Liver (tissue), 9 donors: Measurements from ENCODE around the gene AKR1C2. TPM values are rescaled to one million over a fixed set of nuclear protein-coding genes. Genes with fewer than 3 reads are reported as not detected.
"Not testable (repeated sequence)": the region's sequence is repeated elsewhere in the genome, so short reads cannot be mapped to it uniquely, and the experiment has no call there.

Experiments
- DNase-seq: peaks from one replicate; pipeline ENCODE4 v3.0.0-alpha.2; 2017; ENCODE audit warnings: low spot score
- H3K27ac ChIP-seq, 2 donors: one replicate each; pipeline ENCODE4 v1.7.0; 2013; ENCODE audit warnings: inconsistent platforms in 2 of 2, low read length in 2 of 2, control low read depth in 1 of 2, low read depth in 1 of 2, mild to moderate bottlenecking in 1 of 2
- H3K27me3 ChIP-seq, 4 donors: one replicate each; pipeline versions ENCODE4 v1.6.1 to v1.7.0; 2013; ENCODE audit warnings: low read length in 3 of 4, inconsistent platforms in 1 of 4, mild to moderate bottlenecking in 1 of 4, moderate library complexity in 1 of 4; ENCODE audit not compliant: control insufficient read depth in 4 of 4, insufficient read depth in 4 of 4
- H3K36me3 ChIP-seq, 4 donors: one replicate each; pipeline versions ENCODE4 v1.6.1 to v1.7.0; 2013; ENCODE audit warnings: low read length in 3 of 4, mild to moderate bottlenecking in 3 of 4, low read depth in 1 of 4, moderate library complexity in 1 of 4; ENCODE audit not compliant: control insufficient read depth in 4 of 4, insufficient read depth in 3 of 4
- H3K4me1 ChIP-seq, 4 donors: one replicate each; pipeline versions ENCODE4 v1.6.1 to v1.7.0; 2013; ENCODE audit warnings: low read length in 3 of 4, mild to moderate bottlenecking in 3 of 4, moderate library complexity in 1 of 4; ENCODE audit not compliant: control insufficient read depth in 4 of 4, insufficient read depth in 4 of 4
- H3K4me3 ChIP-seq, 3 donors: one replicate each; pipeline versions ENCODE4 v1.6.1 to v1.7.0; 2013; ENCODE audit warnings: low read length in 3 of 3, control low read depth in 1 of 3, low read depth in 1 of 3, mild to moderate bottlenecking in 1 of 3
- H3K9ac ChIP-seq, 2 donors: one replicate each; pipeline ENCODE4 v1.7.0; 2013; ENCODE audit warnings: low read length in 2 of 2, mild to moderate bottlenecking in 2 of 2, moderate library complexity in 2 of 2, control low read depth in 1 of 2, low read depth in 1 of 2
- H3K9me3 ChIP-seq, 4 donors: one replicate each; pipeline versions ENCODE4 v1.6.1 to v1.7.0; 2013; ENCODE audit warnings: low read length in 3 of 4; ENCODE audit not compliant: control insufficient read depth in 4 of 4
- FOXA1 ChIP-seq: IDR thresholded peaks from 2 replicates; pipeline ENCODE4 v1.6.1; 2016; ENCODE audit warnings: antibody characterized with exemption
- HNF4A ChIP-seq, 2 donors: conservative IDR thresholded peaks; 2 replicates each; pipeline ENCODE4 v1.6.1; 2016; ENCODE audit warnings: antibody characterized with exemption in 2 of 2, mild to moderate bottlenecking in 2 of 2
- HNF4G ChIP-seq: IDR thresholded peaks from 2 replicates; pipeline ENCODE4 v1.6.1; 2016; ENCODE audit warnings: antibody characterized with exemption
- JUND ChIP-seq, 2 donors: IDR thresholded peaks; 2 replicates each; pipeline ENCODE4 v1.6.1; 2016; ENCODE audit warnings: antibody characterized with exemption in 2 of 2
- NR2F2 ChIP-seq: IDR thresholded peaks from 2 replicates; pipeline ENCODE4 v1.6.1; 2016; ENCODE audit warnings: antibody characterized with exemption
- SP1 ChIP-seq: IDR thresholded peaks from 2 replicates; pipeline ENCODE4 v1.6.1; 2018; ENCODE audit warnings: antibody characterized with exemption, mild to moderate bottlenecking
- TAF1 ChIP-seq: conservative IDR thresholded peaks from 2 replicates; pipeline ENCODE4 v1.6.1; 2016; ENCODE audit warnings: antibody characterized with exemption, mild to moderate bottlenecking
- YY1 ChIP-seq: IDR thresholded peaks from 2 replicates; pipeline ENCODE4 v1.6.1; 2016; ENCODE audit warnings: antibody characterized with exemption, mild to moderate bottlenecking
- WGBS: extraction: QIAGEN DNeasy Blood & Tissue Kit; methylation state at CpG from one replicate; pipeline ENCODE4 v1.1.7; 2013; 5-methylcytosine and 5-hydroxymethylcytosine counted together
- polyA plus RNA-seq, 2 donors: library from polyadenylated mRNA; stranded (reverse) in 1 of 2; unstranded in 1 of 2; fragments of 200-250 nt in 1 of 2; fragments of >200 nt in 1 of 2; fragmentation: Nextera tagmentation in 1 of 2; extraction: Ambion mirVana in 1 of 2; gene quantifications; one replicate each; pipeline versions ENCODE4 v1.2.1 to v1.2.3, GENCODE V29; 2013 to 2015
- total RNA-seq, 2 donors: library from RNA; depleted of rRNA; stranded (reverse); fragments of >200 nt; gene quantifications; one replicate each; pipeline ENCODE4 v1.2.3, GENCODE V29; 2014
- TF ChIP-seq, protein P1 (sequence below): IDR thresholded peaks from 2 replicates; pipeline ENCODE4 v1.6.1; 2016; ENCODE audit warnings: antibody characterized with exemption, mild to moderate bottlenecking
- TF ChIP-seq, protein P2 (sequence below): fragments of 150-350 bp; IDR thresholded peaks from 2 replicates; pipeline ENCODE4 v1.5.1; 2017; ENCODE audit warnings: improper control_type of control experiment, low read depth, low read length; ENCODE audit not compliant: missing input control
- TF ChIP-seq, protein P3 (sequence below): IDR thresholded peaks from 2 replicates; pipeline ENCODE4 v1.6.1; 2016; ENCODE audit warnings: antibody characterized with exemption
- TF ChIP-seq, protein P4 (sequence below): IDR thresholded peaks from 2 replicates; pipeline ENCODE4 v1.6.1; 2016; ENCODE audit warnings: antibody characterized with exemption
- donor health status: healthy.
- donor health status: healthy.
- donor health status: healthy.
- donor health status: healthy.
- donor health status: healthy.

Gene AKR1C2
- 100 to 1,000 TPM in 1 of 2 donors, 10 to 100 TPM in 1; 63.8 to 129 TPM for total RNA-seq
- polyA plus RNA-seq = 100 to 1,000 TPM; 195 to 699 TPM

DNA sequence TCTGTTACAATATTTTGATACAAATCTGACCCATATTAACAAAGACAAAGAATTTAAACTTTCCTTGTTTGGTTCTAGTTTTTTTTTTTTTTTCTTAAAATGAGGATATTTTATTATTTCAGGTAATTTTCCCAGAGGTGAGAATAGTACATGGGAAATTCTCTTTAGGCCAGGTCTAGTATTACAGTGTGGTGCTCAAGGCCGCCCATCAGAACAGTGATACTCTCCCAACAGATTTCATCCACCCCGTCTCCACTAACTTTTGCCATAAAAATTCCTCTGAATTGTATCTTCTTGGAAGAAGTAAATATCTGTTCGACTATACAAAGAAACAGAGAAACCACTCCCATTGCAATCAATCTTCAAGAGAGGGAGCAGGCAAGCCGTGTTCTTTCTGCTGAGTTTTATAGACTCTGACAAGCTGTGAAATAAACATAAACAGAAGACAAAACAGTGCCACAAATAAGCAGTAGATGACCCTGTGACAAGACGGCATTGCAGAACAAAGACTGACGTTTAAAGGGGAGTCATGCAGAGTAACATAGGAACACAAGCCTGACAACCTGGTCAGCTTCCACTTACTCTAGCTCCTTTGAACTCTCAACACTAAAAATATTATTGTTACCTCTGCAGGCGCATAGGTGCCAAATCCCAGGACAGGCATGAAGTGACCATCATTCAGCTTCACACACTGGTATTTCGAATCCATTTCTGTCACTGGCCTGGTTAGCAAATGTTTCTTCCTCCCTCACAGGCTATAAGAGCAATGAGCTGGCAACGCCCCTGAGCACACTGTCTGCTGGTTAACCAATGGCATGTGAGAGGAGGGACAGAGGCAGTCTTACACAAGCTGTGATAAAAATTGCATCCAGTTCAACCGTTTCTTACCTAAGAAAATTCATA, at the start of gene AKR1C2:
TSS of gene AKR1C2 (minus strand) at position 731 of the 903 bp plus-strand sequence. CDS start at position 709, 22 bp downstream.
- H3K9ac ChIP-seq = peak within 1 kb of the TSS in 1 of 2 donors; percentile 68

DNA sequence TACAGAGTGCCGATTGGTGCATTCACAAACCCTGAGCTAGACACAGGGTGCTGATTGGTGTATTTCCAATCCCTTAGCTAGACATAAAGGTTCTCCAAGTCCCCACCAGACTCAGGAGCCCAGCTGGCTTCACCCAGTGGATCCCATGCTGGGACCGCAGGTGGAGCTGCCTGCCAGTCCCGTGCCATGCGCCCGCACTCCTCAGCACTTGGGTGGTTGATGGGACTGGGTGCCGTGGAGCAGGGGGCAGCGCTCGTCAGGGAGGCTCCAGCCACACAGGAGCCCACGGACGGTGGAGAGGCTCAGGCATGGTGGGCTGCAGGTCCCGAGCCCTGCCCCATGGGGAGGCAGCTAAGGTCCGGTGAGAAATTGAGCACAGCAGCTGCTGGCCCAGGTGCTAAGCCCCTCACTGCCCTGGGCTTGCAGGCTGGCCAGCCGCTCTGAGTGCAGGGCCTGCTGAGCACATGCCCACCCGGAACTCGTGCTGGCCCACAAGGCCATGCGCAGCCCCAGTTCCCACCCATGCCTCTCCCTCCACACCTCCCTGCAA, 49.4 kb upstream of the AKR1C2 start:
- DNase-seq, H3K27ac ChIP-seq, H3K9me3 ChIP-seq, H3K4me1 ChIP-seq, H3K27me3 ChIP-seq, H3K9ac ChIP-seq, H3K4me3 ChIP-seq, H3K36me3 ChIP-seq: not testable (repeated sequence)
- 92% methylated on average over 16 of the region's 16 CpGs for WGBS

More for the DNA sequence above, at the start of gene AKR1C2:
- H3K27ac ChIP-seq, H3K36me3 ChIP-seq, H3K27me3 ChIP-seq, DNase-seq, H3K9me3 ChIP-seq: not testable (repeated sequence)
- H3K4me3 ChIP-seq = peak within 1 kb of the TSS; percentile 11 to 74 (median 58)
- peaks cover 2 to 19% (median 8%) of the 10 kb centered on the region in 4 donors for H3K4me1 ChIP-seq
- peak; percentile 87 for TF ChIP-seq TAF1
- TF ChIP-seq, protein P1, sequence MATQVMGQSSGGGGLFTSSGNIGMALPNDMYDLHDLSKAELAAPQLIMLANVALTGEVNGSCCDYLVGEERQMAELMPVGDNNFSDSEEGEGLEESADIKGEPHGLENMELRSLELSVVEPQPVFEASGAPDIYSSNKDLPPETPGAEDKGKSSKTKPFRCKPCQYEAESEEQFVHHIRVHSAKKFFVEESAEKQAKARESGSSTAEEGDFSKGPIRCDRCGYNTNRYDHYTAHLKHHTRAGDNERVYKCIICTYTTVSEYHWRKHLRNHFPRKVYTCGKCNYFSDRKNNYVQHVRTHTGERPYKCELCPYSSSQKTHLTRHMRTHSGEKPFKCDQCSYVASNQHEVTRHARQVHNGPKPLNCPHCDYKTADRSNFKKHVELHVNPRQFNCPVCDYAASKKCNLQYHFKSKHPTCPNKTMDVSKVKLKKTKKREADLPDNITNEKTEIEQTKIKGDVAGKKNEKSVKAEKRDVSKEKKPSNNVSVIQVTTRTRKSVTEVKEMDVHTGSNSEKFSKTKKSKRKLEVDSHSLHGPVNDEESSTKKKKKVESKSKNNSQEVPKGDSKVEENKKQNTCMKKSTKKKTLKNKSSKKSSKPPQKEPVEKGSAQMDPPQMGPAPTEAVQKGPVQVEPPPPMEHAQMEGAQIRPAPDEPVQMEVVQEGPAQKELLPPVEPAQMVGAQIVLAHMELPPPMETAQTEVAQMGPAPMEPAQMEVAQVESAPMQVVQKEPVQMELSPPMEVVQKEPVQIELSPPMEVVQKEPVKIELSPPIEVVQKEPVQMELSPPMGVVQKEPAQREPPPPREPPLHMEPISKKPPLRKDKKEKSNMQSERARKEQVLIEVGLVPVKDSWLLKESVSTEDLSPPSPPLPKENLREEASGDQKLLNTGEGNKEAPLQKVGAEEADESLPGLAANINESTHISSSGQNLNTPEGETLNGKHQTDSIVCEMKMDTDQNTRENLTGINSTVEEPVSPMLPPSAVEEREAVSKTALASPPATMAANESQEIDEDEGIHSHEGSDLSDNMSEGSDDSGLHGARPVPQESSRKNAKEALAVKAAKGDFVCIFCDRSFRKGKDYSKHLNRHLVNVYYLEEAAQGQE = peak; percentile 89
- TF ChIP-seq YY1 = peak; percentile 31
- WGBS = 27% methylated on average over 8 of the region's 10 CpGs

DNA sequence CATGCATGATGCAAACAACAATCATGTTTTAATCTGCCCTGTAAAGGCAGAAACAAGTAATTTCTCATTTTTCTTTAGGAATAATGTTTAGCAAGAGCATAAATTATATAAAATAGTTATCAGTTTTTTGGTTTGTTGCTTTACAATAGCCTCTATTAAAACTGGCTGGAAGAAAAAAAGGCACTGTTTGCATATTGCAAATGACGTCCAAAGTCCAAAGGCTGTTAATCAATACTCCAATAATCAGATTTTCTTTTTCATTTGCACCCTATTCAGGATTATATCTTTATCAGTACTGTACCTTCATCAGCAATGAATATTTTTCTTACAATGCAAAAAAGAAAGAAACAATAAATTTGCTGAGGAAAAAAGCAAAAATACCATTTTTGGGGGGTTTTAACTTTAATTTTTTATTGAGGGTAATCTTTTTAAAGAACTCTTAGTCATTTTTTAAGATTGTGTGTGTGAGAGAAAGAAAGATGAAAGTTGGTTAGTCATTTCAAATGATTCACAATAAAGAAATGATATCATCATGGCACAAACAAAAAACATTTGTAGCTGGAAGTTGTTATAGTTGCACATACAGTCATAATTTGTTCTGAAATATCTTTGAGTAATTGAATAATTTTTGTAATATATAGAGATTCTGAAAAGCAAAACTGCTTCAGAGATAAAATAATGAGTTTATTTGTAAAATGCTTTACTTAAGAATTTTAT, 44.4 kb upstream of the AKR1C2 start:
- Histone ChIP-seq H3K27ac (no peak overlapping the region), H3K36me3 (no peaks in the 10 kb centered on the region), H3K9ac (no peak overlapping the region), H3K27me3 (no peaks in the 10 kb centered on the region), H3K4me3 (no peak overlapping the region), H3K9me3 (no peaks in the 10 kb centered on the region), H3K4me1 (peaks cover 8 to 28% (median 22%) of the 10 kb centered on the region in 4 donors)
- DNase-seq = no peak
- 31% methylated on average over 1 of the region's 1 CpG for WGBS
- no peak for TF ChIP-seq JUND (IDR thresholded peaks at IDR 0.05)
- TF ChIP-seq, protein P2, sequence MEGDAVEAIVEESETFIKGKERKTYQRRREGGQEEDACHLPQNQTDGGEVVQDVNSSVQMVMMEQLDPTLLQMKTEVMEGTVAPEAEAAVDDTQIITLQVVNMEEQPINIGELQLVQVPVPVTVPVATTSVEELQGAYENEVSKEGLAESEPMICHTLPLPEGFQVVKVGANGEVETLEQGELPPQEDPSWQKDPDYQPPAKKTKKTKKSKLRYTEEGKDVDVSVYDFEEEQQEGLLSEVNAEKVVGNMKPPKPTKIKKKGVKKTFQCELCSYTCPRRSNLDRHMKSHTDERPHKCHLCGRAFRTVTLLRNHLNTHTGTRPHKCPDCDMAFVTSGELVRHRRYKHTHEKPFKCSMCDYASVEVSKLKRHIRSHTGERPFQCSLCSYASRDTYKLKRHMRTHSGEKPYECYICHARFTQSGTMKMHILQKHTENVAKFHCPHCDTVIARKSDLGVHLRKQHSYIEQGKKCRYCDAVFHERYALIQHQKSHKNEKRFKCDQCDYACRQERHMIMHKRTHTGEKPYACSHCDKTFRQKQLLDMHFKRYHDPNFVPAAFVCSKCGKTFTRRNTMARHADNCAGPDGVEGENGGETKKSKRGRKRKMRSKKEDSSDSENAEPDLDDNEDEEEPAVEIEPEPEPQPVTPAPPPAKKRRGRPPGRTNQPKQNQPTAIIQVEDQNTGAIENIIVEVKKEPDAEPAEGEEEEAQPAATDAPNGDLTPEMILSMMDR = no peak
- TF ChIP-seq SP1 = peak; percentile 42
- TF ChIP-seq NR2F2 = no peak
- TF ChIP-seq, protein P1 = no peak
- TF ChIP-seq FOXA1 = no peak
- peak; percentile 75 to 92 for TF ChIP-seq HNF4A (conservative IDR thresholded peaks at IDR 0.05)
- TF ChIP-seq TAF1 = no peak
- peak; percentile 70 for TF ChIP-seq HNF4G
- TF ChIP-seq, protein P3, sequence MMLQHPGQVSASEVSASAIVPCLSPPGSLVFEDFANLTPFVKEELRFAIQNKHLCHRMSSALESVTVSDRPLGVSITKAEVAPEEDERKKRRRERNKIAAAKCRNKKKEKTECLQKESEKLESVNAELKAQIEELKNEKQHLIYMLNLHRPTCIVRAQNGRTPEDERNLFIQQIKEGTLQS = peak; percentile 71
- TF ChIP-seq, protein P4, sequence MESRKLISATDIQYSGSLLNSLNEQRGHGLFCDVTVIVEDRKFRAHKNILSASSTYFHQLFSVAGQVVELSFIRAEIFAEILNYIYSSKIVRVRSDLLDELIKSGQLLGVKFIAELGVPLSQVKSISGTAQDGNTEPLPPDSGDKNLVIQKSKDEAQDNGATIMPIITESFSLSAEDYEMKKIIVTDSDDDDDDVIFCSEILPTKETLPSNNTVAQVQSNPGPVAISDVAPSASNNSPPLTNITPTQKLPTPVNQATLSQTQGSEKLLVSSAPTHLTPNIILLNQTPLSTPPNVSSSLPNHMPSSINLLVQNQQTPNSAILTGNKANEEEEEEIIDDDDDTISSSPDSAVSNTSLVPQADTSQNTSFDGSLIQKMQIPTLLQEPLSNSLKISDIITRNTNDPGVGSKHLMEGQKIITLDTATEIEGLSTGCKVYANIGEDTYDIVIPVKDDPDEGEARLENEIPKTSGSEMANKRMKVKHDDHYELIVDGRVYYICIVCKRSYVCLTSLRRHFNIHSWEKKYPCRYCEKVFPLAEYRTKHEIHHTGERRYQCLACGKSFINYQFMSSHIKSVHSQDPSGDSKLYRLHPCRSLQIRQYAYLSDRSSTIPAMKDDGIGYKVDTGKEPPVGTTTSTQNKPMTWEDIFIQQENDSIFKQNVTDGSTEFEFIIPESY = no peak
